Stomach (tissue), 9 donors: Measurements from ENCODE around the gene GRK2. TPM values are rescaled to one million over a fixed set of nuclear protein-coding genes. Genes with fewer than 3 reads are reported as not detected.

Experiments
- DNase-seq, 2 donors: peaks; one replicate each; pipeline versions ENCODE4 v3.0.0 to v3.0.0-alpha.2; 2013 to 2019
- H3K27ac ChIP-seq, 5 donors: fragments of 200-600 bp in 4 of 5; sonication (generic) in 4 of 5; one replicate each; pipeline ENCODE4 v1.5.1; 2013 to 2019; ENCODE audit warnings: mild to moderate bottlenecking in 1 of 5, moderate library complexity in 1 of 5
- H3K27me3 ChIP-seq, 3 donors: fragments of 200-600 bp; sonication (generic); one replicate each; pipeline ENCODE4 v1.5.1; 2017 to 2019; ENCODE audit warnings: mixed run types in 1 of 3
- H3K36me3 ChIP-seq, 4 donors: fragments of 200-600 bp; sonication (generic); 1 replicate in 3 of 4; 2 replicates in 1 of 4; pipeline ENCODE4 v1.5.1; 2016 to 2019
- H3K4me1 ChIP-seq, 4 donors: fragments of 200-600 bp; sonication (generic); one replicate each; pipeline ENCODE4 v1.5.1; 2016 to 2019
- H3K4me3 ChIP-seq, 4 donors: fragments of 200-600 bp; sonication (generic) in 3 of 4; one replicate each; pipeline ENCODE4 v1.5.1; 2016 to 2019; ENCODE audit warnings: mild to moderate bottlenecking in 1 of 4
- H3K9me3 ChIP-seq, 4 donors: fragments of 200-600 bp; sonication (generic); one replicate each; pipeline ENCODE4 v1.5.1; 2016 to 2019
- EP300 ChIP-seq: sonication (generic); formaldehyde crosslinking; IDR thresholded peaks from one replicate; pipeline ENCODE4 v1.6.1; 2017; ENCODE audit warnings: antibody characterized with exemption
- POLR2A ChIP-seq, 4 donors: fragments of 450-650 bp; IDR thresholded peaks; one replicate each; pipeline ENCODE4 v1.6.1; 2016; ENCODE audit warnings: antibody characterized with exemption in 4 of 4, control low read depth in 2 of 4, mild to moderate bottlenecking in 1 of 4, moderate library complexity in 1 of 4
- POLR2AphosphoS5 ChIP-seq, 3 donors: sonication (generic); formaldehyde crosslinking; IDR thresholded peaks; one replicate each; pipeline ENCODE4 v1.6.1; 2016; ENCODE audit warnings: antibody characterized with exemption in 3 of 3
- WGBS, 5 donors: extraction: QIAGEN DNeasy Blood & Tissue Kit in 3 of 5; methylation state at CpG; one replicate each; pipeline versions ENCODE4 v1.1.5 to v1.1.7; 2013 to 2018; 5-methylcytosine and 5-hydroxymethylcytosine counted together
- intact Hi-C: fragments of 100-400 bp; cut with DNase I; formaldehyde crosslinking; loops from one replicate; pipeline ENCODE4 v1.15.1; 2023; ENCODE audit warnings: low total_unique reads
- polyA plus RNA-seq, 3 donors: library from polyadenylated mRNA; stranded (reverse); fragments of 200-250 nt; gene quantifications; one replicate each; pipeline ENCODE4 v1.2.3, GENCODE V29; 2013
- total RNA-seq, 5 donors: library from RNA; depleted of rRNA; stranded (reverse); fragments of >200 nt; gene quantifications; one replicate each; pipeline versions ENCODE4 v1.1.0 to v1.2.3, GENCODE V29; 2014 to 2016
- TF ChIP-seq, protein P1 (sequence below), 7 experiments: fragments of 450-650 bp in 4 of 7; fragments of 200-600 bp in 3 of 7; sonication (generic) in 3 of 7; IDR thresholded peaks; one replicate each; pipeline ENCODE4 v1.5.1; 2016 to 2019; ENCODE audit warnings: antibody characterized with exemption in 7 of 7, control low read depth in 2 of 7, mild to moderate bottlenecking in 1 of 7
- donor health status: healthy with polysubstance abuse.
- donor health status: Bipolar disorder and iron deficiency.
- donor health status: healthy.

Gene GRK2
- total and polyA plus RNA-seq, 8 donors = 44.0 to 266 (median 86.2) TPM

DNA sequence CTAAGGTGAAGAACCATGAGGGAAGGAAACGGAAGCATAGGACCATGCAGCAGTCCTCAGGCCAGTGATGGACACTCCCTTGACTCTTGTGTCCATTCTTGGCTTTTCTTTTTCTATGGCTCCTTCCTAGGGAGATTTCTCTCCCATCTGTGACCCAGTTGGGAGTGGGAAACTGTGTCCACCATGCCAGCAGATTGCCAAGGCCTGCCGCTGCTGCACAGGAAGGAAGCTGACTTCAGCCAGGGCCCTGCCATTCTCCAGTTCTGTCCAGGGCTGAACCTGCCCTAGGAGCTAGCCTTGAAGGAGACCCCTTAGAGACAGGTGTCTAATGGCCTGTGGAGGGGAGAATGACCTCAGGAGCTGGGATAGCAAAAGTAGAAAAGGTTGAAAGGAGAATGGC, 54.4 kb downstream of the GRK2 start:
- intact Hi-C loops = no loop called here
- 88 to 97% (median 95%) methylated on average over 2 of the region's 2 CpGs for WGBS, 5 donors
- Histone ChIP-seq H3K4me3 (no peak overlapping the region), H3K27me3 (no peaks in the 10 kb centered on the region), H3K4me1 (peaks cover 11 to 41% (median 28%) of the 10 kb centered on the region in 4 donors), H3K27ac (no peak overlapping the region), H3K9me3 (no peaks in the 10 kb centered on the region), H3K36me3 (peaks cover 0 to 13% (median 3%) of the 10 kb centered on the region in 4 donors)
- no peak for DNase-seq
- TF ChIP-seq POLR2A (IDR thresholded peaks at IDR 0.05) (no peak), POLR2AphosphoS5 (IDR thresholded peaks at IDR 0.05) (no peak), EP300 (no peak)
- TF ChIP-seq, protein P1, sequence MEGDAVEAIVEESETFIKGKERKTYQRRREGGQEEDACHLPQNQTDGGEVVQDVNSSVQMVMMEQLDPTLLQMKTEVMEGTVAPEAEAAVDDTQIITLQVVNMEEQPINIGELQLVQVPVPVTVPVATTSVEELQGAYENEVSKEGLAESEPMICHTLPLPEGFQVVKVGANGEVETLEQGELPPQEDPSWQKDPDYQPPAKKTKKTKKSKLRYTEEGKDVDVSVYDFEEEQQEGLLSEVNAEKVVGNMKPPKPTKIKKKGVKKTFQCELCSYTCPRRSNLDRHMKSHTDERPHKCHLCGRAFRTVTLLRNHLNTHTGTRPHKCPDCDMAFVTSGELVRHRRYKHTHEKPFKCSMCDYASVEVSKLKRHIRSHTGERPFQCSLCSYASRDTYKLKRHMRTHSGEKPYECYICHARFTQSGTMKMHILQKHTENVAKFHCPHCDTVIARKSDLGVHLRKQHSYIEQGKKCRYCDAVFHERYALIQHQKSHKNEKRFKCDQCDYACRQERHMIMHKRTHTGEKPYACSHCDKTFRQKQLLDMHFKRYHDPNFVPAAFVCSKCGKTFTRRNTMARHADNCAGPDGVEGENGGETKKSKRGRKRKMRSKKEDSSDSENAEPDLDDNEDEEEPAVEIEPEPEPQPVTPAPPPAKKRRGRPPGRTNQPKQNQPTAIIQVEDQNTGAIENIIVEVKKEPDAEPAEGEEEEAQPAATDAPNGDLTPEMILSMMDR (IDR thresholded peaks at IDR 0.05) = no peak

DNA sequence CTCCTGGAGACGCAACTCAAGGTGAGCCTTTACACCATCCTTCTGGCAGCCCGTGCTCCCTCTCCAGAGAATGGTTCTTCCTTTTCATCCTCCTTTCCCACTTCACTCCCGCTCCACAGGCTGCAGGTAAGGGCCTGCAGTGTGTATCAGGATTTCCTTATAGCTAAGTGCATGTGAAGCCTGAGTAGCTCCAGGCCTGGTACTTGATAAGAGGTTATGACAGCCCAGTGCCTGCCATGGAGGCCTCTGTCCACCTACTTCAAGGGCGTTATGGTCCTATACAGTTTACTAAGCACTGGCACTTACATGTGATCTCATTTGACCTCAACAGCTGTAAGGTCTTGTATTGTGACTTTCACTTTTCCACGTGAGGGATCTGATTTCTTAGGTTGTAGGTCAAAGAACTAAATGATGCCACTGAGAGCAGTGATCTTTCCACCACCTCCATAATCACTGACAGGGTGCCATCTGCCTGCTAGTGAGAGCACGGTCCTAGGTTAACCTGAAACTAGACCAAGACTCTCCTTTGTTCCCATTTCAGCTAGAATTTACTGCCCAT, 55.1 kb downstream of the GRK2 start:
- Histone ChIP-seq H3K4me3 (no peak overlapping the region), H3K27me3 (no peaks in the 10 kb centered on the region), H3K36me3 (peaks cover 0 to 15% (median 3%) of the 10 kb centered on the region in 4 donors), H3K9me3 (no peaks in the 10 kb centered on the region), H3K27ac (no peak overlapping the region), H3K4me1 (peaks cover 11 to 38% (median 26%) of the 10 kb centered on the region in 4 donors)
- intact Hi-C loops = no loop called here
- 73 to 77% (median 74%) methylated on average over 6 of the region's 6 CpGs for WGBS, 5 donors
- DNase-seq = no peak
- TF ChIP-seq POLR2AphosphoS5 (IDR thresholded peaks at IDR 0.05) (no peak), POLR2A (IDR thresholded peaks at IDR 0.05) (no peak), EP300 (no peak)
- TF ChIP-seq, protein P1 (IDR thresholded peaks at IDR 0.05) = no peak

DNA sequence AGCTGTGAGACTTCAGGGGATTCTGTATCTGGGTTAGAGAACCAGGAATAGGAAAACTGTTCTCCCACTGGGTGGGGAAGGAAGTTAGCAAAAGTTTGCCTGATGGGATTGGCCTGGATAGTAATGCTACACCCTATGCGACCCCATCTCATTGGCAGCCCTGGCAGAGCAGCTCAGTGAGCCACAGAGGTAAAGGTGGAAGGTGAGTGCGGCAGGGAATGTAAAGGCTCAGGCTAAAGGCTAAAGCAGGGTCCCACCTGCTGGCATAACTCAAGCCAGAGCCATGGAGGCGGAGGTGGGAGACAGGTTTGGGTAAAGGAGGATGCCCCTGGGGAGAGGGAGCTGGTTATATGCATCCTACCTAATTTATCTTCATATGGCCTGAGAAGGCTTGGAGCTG, 55.8 kb downstream of the GRK2 start:
- Histone ChIP-seq H3K36me3 (peaks cover 0 to 15% (median 3%) of the 10 kb centered on the region in 4 donors), H3K9me3 (no peaks in the 10 kb centered on the region), H3K4me3 (no peak overlapping the region), H3K27me3 (no peaks in the 10 kb centered on the region), H3K4me1 (peaks cover 11 to 35% (median 21%) of the 10 kb centered on the region in 4 donors), H3K27ac (no peak overlapping the region)
- no peak for DNase-seq
- intact Hi-C loops = no loop called here
- no peak for TF ChIP-seq POLR2A (IDR thresholded peaks at IDR 0.05)
- TF ChIP-seq, protein P1 (IDR thresholded peaks at IDR 0.05) = no peak
- WGBS, 5 donors = 86 to 97% (median 94%) methylated on average over 3 of the region's 3 CpGs

DNA sequence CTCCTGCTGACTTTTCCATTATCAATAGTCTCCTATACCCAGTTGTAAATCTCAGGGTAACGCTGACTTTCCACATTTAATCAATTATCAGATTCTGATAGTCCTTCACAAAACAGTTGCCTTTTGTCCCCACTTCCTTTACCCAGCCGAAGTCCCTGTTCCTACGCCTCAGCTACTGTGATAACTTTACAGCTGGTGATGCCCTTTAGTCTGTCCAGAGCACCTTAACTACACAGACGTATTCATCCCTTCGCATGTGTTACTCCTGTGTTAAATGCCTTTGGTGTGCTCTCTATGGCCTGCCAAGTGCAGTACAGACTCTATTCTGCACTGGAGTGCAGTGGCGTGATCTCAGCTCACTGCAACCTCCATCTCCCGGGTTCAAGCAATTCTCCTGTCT, 57.3 kb downstream of the GRK2 start:
- no peak overlapping the region for H3K27ac ChIP-seq
- H3K27me3 ChIP-seq = no peaks in the 10 kb centered on the region
- WGBS, 5 donors = 38 to 75% (median 60%) methylated on average over 7 of the region's 7 CpGs
- intact Hi-C loops = no loop called here
- no peaks in the 10 kb centered on the region for H3K9me3 ChIP-seq
- no peak for DNase-seq
- peaks cover 5 to 28% (median 15%) of the 10 kb centered on the region in 4 donors for H3K4me1 ChIP-seq
- H3K4me3 ChIP-seq = no peak overlapping the region
- H3K36me3 ChIP-seq = peaks cover 0 to 15% (median 3%) of the 10 kb centered on the region in 4 donors
- TF ChIP-seq POLR2AphosphoS5 (IDR thresholded peaks at IDR 0.05) (no peak), EP300 (no peak), POLR2A (IDR thresholded peaks at IDR 0.05) (no peak)
- TF ChIP-seq, protein P1 (IDR thresholded peaks at IDR 0.05) = no peak
